Activated T-helper 2 cell treated with anti-CD3 and anti-CD28 coated beads, Interferon-gamma antibody, Interleukin-2, Interleukin-4, amounts not matched to agents 10 μg/mL and 5 μg/mL and 100 μg/mL, durations not matched to agents 14 hours and 24 hours and 36 hours (primary cell): ENCODE data around the gene TXNDC16. TPM values are rescaled to one million over a fixed set of nuclear protein-coding genes. Genes with fewer than 3 reads are reported as not detected.
"Not testable (repeated sequence)": the region's sequence is repeated elsewhere in the genome, so short reads cannot be mapped to it uniquely, and the experiment has no call there.

Experiments used
- DNase-seq: peaks from one replicate; pipeline ENCODE4 v3.0.0; 2021; ENCODE audit warnings: low spot score
- H3K27ac Mint-ChIP-seq: one replicate; pipeline ENCODE4 v1.8.0; 2021; ENCODE audit warnings: mixed read lengths
- H3K27me3 Mint-ChIP-seq: one replicate; pipeline ENCODE4 v1.8.0; 2021; ENCODE audit warnings: low read depth, mixed read lengths
- H3K36me3 Mint-ChIP-seq: one replicate; pipeline ENCODE4 v1.8.0; 2021; ENCODE audit warnings: low read depth, mixed read lengths
- H3K4me1 Mint-ChIP-seq: one replicate; pipeline ENCODE4 v1.8.0; 2021; ENCODE audit warnings: low read depth, mixed read lengths
- H3K4me3 Mint-ChIP-seq: one replicate; pipeline ENCODE4 v1.8.0; 2021; ENCODE audit warnings: low read depth, mild to moderate bottlenecking, moderate library complexity, mixed read lengths
- H3K9me3 Mint-ChIP-seq: one replicate; pipeline ENCODE4 v1.8.0; 2021; ENCODE audit warnings: mixed read lengths
- intact Hi-C: fragments of 100-400 bp; cut with micrococcal nuclease; formaldehyde crosslinking; loops from one replicate; pipeline ENCODE4 v1.15.1; 2023
- total RNA-seq: library from RNA; stranded (reverse); gene quantifications from 2 replicates; pipeline ENCODE4 v1.2.3, GENCODE V29; 2022

The TXNDC16 gene
- total RNA-seq, 1 donor from 2014 or later: 5.2 TPM

DNA sequence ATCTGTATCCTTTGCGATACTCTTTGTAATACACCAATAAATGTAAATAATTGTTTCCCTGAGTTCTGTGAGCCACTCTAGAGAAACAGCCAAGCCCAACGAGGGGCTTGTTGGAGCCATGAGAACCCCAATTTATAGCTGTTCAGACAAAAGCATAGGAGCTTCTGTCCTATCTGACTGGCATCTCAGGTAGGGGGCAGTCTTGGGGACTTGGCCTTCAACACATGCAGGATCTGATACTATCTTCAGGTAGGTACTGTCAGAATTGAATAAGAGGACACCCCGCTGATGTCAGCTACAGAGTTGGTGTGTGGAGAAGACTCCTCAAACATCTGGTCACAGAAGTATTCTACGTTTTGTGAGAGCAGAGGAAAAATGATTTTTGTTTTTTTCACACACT, 25.3 kb downstream of the TXNDC16 start:
- intact Hi-C loops: no loop called here
- H3K27ac Mint-ChIP-seq: no peak overlapping the region
- no peaks in the 10 kb centered on the region for H3K27me3 Mint-ChIP-seq
- H3K9me3 Mint-ChIP-seq: no peaks in the 10 kb centered on the region
- H3K4me3 Mint-ChIP-seq: no peak overlapping the region
- DNase-seq: no peak
- H3K36me3 Mint-ChIP-seq: no peaks in the 10 kb centered on the region
- H3K4me1 Mint-ChIP-seq: no peaks in the 10 kb centered on the region

DNA sequence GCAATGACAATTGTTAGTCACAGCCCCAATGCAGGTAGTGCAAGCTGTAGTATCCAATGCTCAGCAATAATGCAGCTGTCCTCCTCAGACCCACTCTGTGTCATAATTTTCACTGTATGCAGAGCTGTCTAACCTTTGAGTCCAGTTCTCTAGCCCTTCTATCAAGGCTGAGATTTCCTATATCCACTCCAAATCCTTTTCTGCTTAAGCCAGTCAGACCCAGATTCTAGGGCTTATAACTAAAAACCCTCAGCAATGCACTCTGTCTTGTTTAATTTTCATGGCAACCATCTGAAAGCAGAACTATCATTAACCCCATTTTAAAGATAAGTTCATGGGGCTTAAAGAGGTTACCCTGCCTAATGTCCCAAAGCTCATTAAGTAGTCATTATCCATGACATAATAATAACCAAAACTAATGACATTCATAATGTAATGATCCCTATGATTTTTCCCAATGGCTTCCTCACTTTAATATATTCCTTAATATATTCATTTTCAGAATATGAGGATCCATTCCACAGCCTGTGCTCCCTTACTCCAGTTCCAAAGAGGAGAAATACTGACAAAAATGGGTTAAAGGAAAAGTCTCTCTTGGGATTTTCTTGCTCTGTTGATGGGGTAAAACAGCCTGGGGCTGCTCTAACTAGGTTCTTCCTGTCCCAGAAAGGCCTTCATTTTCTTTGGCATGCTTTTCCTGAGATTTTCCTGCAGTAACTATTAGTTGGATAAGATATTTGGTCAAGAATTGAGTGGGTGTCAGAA, 29.5 kb downstream of the TXNDC16 start:
- no peak for DNase-seq
- H3K9me3 Mint-ChIP-seq: no peaks in the 10 kb centered on the region
- H3K4me1 Mint-ChIP-seq: no peaks in the 10 kb centered on the region
- H3K27ac Mint-ChIP-seq: no peak overlapping the region
- intact Hi-C loops: no loop called here
- no peaks in the 10 kb centered on the region for H3K36me3 Mint-ChIP-seq
- no peak overlapping the region for H3K4me3 Mint-ChIP-seq
- no peaks in the 10 kb centered on the region for H3K27me3 Mint-ChIP-seq

DNA sequence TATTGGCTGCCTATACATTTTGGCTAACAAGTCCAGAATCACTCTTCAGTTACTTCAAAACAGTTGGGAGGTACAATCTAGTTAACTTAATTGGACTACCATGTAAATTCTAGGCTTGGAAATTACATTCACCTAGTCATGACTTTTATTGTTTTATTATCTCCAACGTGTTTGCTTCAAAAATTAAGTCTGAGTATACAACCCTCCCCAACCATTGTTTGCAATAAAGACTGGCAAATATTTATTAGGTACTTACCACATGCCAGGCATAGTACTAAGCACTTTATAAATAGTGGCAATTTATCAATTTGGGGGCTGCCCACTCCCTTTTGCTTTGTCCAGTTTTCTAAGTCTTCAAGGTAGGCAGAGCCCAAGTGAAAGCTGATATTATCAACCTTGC, 30.3 kb downstream of the TXNDC16 start:
- Mint-ChIP-seq H3K36me3 (no peaks in the 10 kb centered on the region), H3K4me3 (no peak overlapping the region), H3K27me3 (no peaks in the 10 kb centered on the region), H3K9me3 (no peaks in the 10 kb centered on the region), H3K4me1 (no peaks in the 10 kb centered on the region), H3K27ac (no peak overlapping the region)
- intact Hi-C loops: no loop called here
- DNase-seq: no peak

- no peak overlapping the region for H3K4me3 Mint-ChIP-seq
- DNase-seq: no peak
- peaks cover 4% of the 10 kb centered on the region for H3K36me3 Mint-ChIP-seq
- H3K27me3 Mint-ChIP-seq: no peaks in the 10 kb centered on the region
- intact Hi-C loops: no loop called here
- no peaks in the 10 kb centered on the region for H3K9me3 Mint-ChIP-seq
- H3K4me1 Mint-ChIP-seq: no peaks in the 10 kb centered on the region
- H3K27ac Mint-ChIP-seq: no peak overlapping the region
These were observed 38.1 kb downstream of the TXNDC16 start for GRCh38 chr14:52514046-52514811.

- Mint-ChIP-seq H3K36me3 (peaks cover 7% of the 10 kb centered on the region), H3K9me3 (peaks cover 1% of the 10 kb centered on the region), H3K27ac (no peak overlapping the region), H3K4me3 (no peak overlapping the region), H3K4me1 (no peaks in the 10 kb centered on the region), H3K27me3 (no peaks in the 10 kb centered on the region)
- intact Hi-C loops: no loop called here
- no peak for DNase-seq
These were observed 39.1 kb downstream of the TXNDC16 start for GRCh38 chr14:52513249-52513648.

- Mint-ChIP-seq H3K4me3 (no peak overlapping the region), H3K36me3 (peaks cover 38% of the 10 kb centered on the region), H3K9me3 (peaks cover 23% of the 10 kb centered on the region), H3K27me3 (no peaks in the 10 kb centered on the region), H3K27ac (no peak overlapping the region), H3K4me1 (no peaks in the 10 kb centered on the region)
- no peak for DNase-seq
- intact Hi-C loops: no loop called here
These were observed 57.9 kb downstream of the TXNDC16 start for GRCh38 chr14:52494444-52494843.

GRCh38 chr14:52485350-52485960, 66.8 kb downstream of the TXNDC16 start:
- Mint-ChIP-seq H3K4me1 (peaks cover 5% of the 10 kb centered on the region), H3K9me3 (no peaks in the 10 kb centered on the region), H3K4me3 (no peak overlapping the region), H3K27me3 (no peaks in the 10 kb centered on the region), H3K36me3 (peaks cover 16% of the 10 kb centered on the region), H3K27ac (no peak overlapping the region)
- intact Hi-C loops: no loop called here
- no peak for DNase-seq

- H3K27ac Mint-ChIP-seq: no peak overlapping the region
- no peak overlapping the region for H3K4me3 Mint-ChIP-seq
- peaks cover 18% of the 10 kb centered on the region for H3K4me1 Mint-ChIP-seq
- no peaks in the 10 kb centered on the region for H3K27me3 Mint-ChIP-seq
- DNase-seq: no peak
- H3K9me3 Mint-ChIP-seq: peaks cover 29% of the 10 kb centered on the region
- H3K36me3 Mint-ChIP-seq: peaks cover 44% of the 10 kb centered on the region
- intact Hi-C loops: no loop called here
These were observed 70.4 kb downstream of the TXNDC16 start for GRCh38 chr14:52481864-52482263.

DNA sequence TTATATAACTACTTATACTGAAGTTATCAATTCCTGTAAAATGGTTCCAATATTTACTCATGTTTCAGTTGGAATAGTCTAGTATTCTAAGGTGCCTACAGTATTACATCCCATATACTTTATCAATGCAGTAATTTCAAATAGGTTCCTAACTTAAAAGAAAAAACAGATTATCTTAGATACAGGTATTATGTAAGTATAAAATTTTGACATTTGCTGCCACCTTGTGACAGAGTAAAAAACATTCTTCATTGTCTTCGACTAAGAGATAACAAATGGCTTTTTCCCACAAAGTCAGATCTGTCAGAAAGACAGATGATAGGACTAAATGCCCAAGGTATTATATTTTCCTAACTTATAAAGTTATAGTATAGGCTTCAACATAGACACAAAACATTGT, 78.7 kb downstream of the TXNDC16 start:
- Mint-ChIP-seq H3K4me1 (peaks cover 26% of the 10 kb centered on the region), H3K36me3 (peaks cover 38% of the 10 kb centered on the region), H3K27ac (no peak overlapping the region), H3K4me3 (no peak overlapping the region), H3K27me3 (no peaks in the 10 kb centered on the region), H3K9me3 (peaks cover 24% of the 10 kb centered on the region)
- intact Hi-C loops: loop anchor here (1.0 to 5.0 kb wide), 2 partner anchors 174 to 481 kb away; no protein-coding TSS in a partner anchor
- no peak for DNase-seq

DNA sequence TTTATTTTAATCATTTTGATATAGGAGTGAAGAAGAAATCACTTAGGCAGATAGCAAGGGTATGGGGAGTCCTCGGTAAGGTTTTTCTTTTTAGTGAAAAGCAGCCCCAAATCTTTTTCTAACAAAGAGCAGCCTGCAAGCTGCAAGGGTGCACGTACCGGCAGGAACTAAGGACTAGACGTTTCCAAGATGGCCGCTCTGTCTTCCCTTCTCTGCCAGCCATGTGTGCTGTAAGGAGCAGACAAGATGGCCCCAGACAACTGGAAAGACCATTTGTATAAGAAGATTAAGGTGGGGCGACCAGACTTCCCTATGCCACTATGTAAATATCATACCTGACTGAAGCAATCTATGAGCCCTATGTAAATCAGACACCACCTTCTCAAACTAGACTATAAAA, 79.6 kb downstream of the TXNDC16 start:
- H3K4me1 Mint-ChIP-seq: peaks cover 24% of the 10 kb centered on the region
- H3K27ac Mint-ChIP-seq: no peak overlapping the region
- intact Hi-C loops: loop anchor here (1.0 to 5.0 kb wide), 2 partner anchors 173 to 480 kb away; no protein-coding TSS in a partner anchor
- DNase-seq: no peak
- peaks cover 17% of the 10 kb centered on the region for H3K9me3 Mint-ChIP-seq
- H3K36me3 Mint-ChIP-seq: peaks cover 33% of the 10 kb centered on the region
- H3K27me3 Mint-ChIP-seq: no peaks in the 10 kb centered on the region
- H3K4me3 Mint-ChIP-seq: no peak overlapping the region

GRCh38 chr14:52472251-52472650, 80.1 kb downstream of the TXNDC16 start:
- H3K27me3 Mint-ChIP-seq, H3K4me3 Mint-ChIP-seq, DNase-seq, H3K27ac Mint-ChIP-seq: not testable (repeated sequence)
- intact Hi-C loops: loop anchor here (5.0 kb wide), 1 partner anchor 480 kb away; no protein-coding TSS in a partner anchor
- Mint-ChIP-seq H3K36me3 (peaks cover 32% of the 10 kb centered on the region), H3K4me1 (peaks cover 29% of the 10 kb centered on the region), H3K9me3 (peaks cover 12% of the 10 kb centered on the region)

- Mint-ChIP-seq H3K4me3 (no peak overlapping the region), H3K9me3 (peaks cover 3% of the 10 kb centered on the region), H3K4me1 (peaks cover 33% of the 10 kb centered on the region), H3K36me3 (peaks cover 23% of the 10 kb centered on the region), H3K27me3 (no peaks in the 10 kb centered on the region), H3K27ac (peak overlapping the region; percentile 61)
- intact Hi-C loops: loop anchor here (1.0 to 2.0 kb wide), 3 partner anchors 10 to 115 kb away; no protein-coding TSS in a partner anchor
- no peak for DNase-seq
These were observed 84.6 kb downstream of the TXNDC16 start for GRCh38 chr14:52467515-52468266.
